GM18858 (cell line): ENCODE data around the gene CD200.
"Not testable (repeated sequence)": the region's sequence is repeated elsewhere in the genome, so short reads cannot be mapped to it uniquely, and the experiment has no call there.

ENCODE experiments used
- ATAC-seq: cut with Tn5 transposase; IDR thresholded peaks from one replicate; pipeline ENCODE4 v1.9.1; 2021; ENCODE audit not compliant: unreplicated experiment

The CD200 gene

GRCh38 chr3:112384769-112385168 is 51.8 kb downstream of the CD200 start:
- no peak for ATAC-seq

- no peak for ATAC-seq
Observed at GRCh38 chr3:112388972-112389371, 56.0 kb downstream of the CD200 start.

- ATAC-seq: no peak
Observed at GRCh38 chr3:112389961-112390360, 57.0 kb downstream of the CD200 start.

- ATAC-seq: peak; percentile 57
Observed at GRCh38 chr3:112390783-112391641, 58.1 kb downstream of the CD200 start.

- peak; percentile 27 for ATAC-seq
Observed at GRCh38 chr3:112391648-112392047, 58.7 kb downstream of the CD200 start.

GRCh38 chr3:112392393-112393359 is 59.7 kb downstream of the CD200 start:
- ATAC-seq: no peak

GRCh38 chr3:112393360-112393728 is 60.4 kb downstream of the CD200 start:
- no peak for ATAC-seq

GRCh38 chr3:112394003-112394640 is 61.2 kb downstream of the CD200 start:
- ATAC-seq: no peak

GRCh38 chr3:112395181-112395895 is 62.4 kb downstream of the CD200 start:
- no peak for ATAC-seq

- ATAC-seq: no peak
Observed at GRCh38 chr3:112395896-112396290, 62.9 kb downstream of the CD200 start.

GRCh38 chr3:112397556-112397955 is 64.6 kb downstream of the CD200 start:
- ATAC-seq: no peak

- no peak for ATAC-seq
Observed at GRCh38 chr3:112399064-112399463, 66.1 kb downstream of the CD200 start.

GRCh38 chr3:112399554-112399953 is 66.6 kb downstream of the CD200 start:
- not testable (repeated sequence) for ATAC-seq

- not testable (repeated sequence) for ATAC-seq
Observed at GRCh38 chr3:112400317-112400716, 67.4 kb downstream of the CD200 start.

GRCh38 chr3:112401617-112402016 is 68.7 kb downstream of the CD200 start:
- ATAC-seq: no peak

- no peak for ATAC-seq
Observed at GRCh38 chr3:112403103-112403502, 70.1 kb downstream of the CD200 start.

GRCh38 chr3:112404924-112405549 is 72.1 kb downstream of the CD200 start:
- not testable (repeated sequence) for ATAC-seq

GRCh38 chr3:112405845-112406244 is 72.9 kb downstream of the CD200 start:
- no peak for ATAC-seq

- peak; percentile 35 for ATAC-seq
Observed at GRCh38 chr3:112407214-112407887, 74.4 kb downstream of the CD200 start.
